Ascending aorta (tissue), 2 donors: ENCODE data around the gene AGAP1. TPM values are rescaled to one million over a fixed set of nuclear protein-coding genes. Genes with fewer than 3 reads are reported as not detected.
"Not testable (repeated sequence)": the region's sequence is repeated elsewhere in the genome, so short reads cannot be mapped to it uniquely, and the experiment has no call there.

Source experiments
- DNase-seq, 2 donors: peaks; one replicate each; pipeline ENCODE4 v3.0.0-alpha.2; 2019; ENCODE audit warnings: low spot score in 2 of 2
- H3K27ac ChIP-seq, 2 donors: fragments of 200-600 bp; sonication (generic); one replicate each; pipeline ENCODE4 v1.5.1; 2016 to 2017; ENCODE audit warnings: mild to moderate bottlenecking in 1 of 2
- H3K27me3 ChIP-seq: fragments of 200-600 bp; sonication (generic); one replicate; pipeline ENCODE4 v1.5.1; 2017
- H3K36me3 ChIP-seq, 2 donors: fragments of 200-600 bp; sonication (generic); one replicate each; pipeline ENCODE4 v1.5.1; 2016
- H3K4me1 ChIP-seq, 2 donors: fragments of 200-600 bp; sonication (generic); one replicate each; pipeline ENCODE4 v1.5.1; 2016 to 2017; ENCODE audit warnings: mild to moderate bottlenecking in 1 of 2
- H3K4me3 ChIP-seq, 2 donors: fragments of 200-600 bp; sonication (generic); one replicate each; pipeline ENCODE4 v1.5.1; 2016 to 2017; ENCODE audit warnings: mild to moderate bottlenecking in 1 of 2
- H3K9me3 ChIP-seq, 2 donors: fragments of 200-600 bp; sonication (generic); one replicate each; pipeline ENCODE4 v1.5.1; 2016
- intact Hi-C: fragments of 100-400 bp; cut with DNase I; formaldehyde crosslinking; loops from one replicate; pipeline ENCODE4 v1.15.1; 2023
- total RNA-seq: library from RNA; depleted of rRNA; stranded (reverse); fragments of >200 nt; gene quantifications from one replicate; pipeline ENCODE4 v1.1.0, GENCODE V29; 2016
- TF ChIP-seq, protein P1 (sequence below), 3 experiments: fragments of 200-600 bp in 2 of 3; fragments of 450-650 bp in 1 of 3; sonication (generic) in 2 of 3; IDR thresholded peaks; one replicate each; pipeline ENCODE4 v1.5.1; 2016 to 2019; ENCODE audit warnings: antibody characterized with exemption in 3 of 3, mild to moderate bottlenecking in 1 of 3, moderate library complexity in 1 of 3

AGAP1 gene
- total RNA-seq, 1 donor from 2014 or later, result 19.7 TPM

DNA sequence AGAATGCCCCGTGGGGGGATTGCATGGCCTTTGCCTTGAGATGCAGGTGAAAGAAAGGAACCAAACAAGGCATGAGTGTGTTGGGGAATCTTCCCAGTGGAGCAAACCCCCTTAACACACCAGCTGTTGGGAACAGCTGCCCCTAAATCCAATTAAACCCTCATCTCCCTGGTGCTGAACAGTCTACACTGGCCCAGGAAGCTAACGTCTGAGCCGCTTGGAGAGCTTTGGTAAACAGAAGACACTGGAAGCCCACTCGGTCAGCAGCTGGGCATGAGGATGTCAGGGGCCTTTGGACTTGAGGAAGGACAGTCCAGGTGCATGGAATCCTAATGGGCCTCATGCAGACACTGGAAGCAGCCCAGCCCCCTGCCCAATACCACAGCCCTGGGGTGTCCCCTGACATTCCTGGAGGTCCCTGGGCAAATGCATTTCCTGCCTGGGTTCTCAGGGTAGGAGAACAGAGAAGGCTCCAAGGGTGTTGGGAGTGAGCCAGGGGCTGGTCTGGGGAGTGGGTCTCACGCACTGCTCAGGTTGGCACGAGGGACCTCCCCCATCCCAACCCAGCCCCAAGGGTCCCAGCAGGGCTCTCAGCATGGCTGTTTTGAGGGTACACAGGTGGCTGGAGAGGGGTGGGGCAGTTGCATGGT, 636.6 kb downstream of the AGAP1 start:
- intact Hi-C loops, result no loop called here
- Histone ChIP-seq H3K27ac (no peak overlapping the region), H3K27me3 (no peaks in the 10 kb centered on the region), H3K9me3 (no peaks in the 10 kb centered on the region), H3K4me3 (no peak overlapping the region), H3K4me1 (no peaks in the 10 kb centered on the region), H3K36me3 (peaks cover 0 to 16% of the 10 kb centered on the region in 2 donors)
- TF ChIP-seq, protein P1, sequence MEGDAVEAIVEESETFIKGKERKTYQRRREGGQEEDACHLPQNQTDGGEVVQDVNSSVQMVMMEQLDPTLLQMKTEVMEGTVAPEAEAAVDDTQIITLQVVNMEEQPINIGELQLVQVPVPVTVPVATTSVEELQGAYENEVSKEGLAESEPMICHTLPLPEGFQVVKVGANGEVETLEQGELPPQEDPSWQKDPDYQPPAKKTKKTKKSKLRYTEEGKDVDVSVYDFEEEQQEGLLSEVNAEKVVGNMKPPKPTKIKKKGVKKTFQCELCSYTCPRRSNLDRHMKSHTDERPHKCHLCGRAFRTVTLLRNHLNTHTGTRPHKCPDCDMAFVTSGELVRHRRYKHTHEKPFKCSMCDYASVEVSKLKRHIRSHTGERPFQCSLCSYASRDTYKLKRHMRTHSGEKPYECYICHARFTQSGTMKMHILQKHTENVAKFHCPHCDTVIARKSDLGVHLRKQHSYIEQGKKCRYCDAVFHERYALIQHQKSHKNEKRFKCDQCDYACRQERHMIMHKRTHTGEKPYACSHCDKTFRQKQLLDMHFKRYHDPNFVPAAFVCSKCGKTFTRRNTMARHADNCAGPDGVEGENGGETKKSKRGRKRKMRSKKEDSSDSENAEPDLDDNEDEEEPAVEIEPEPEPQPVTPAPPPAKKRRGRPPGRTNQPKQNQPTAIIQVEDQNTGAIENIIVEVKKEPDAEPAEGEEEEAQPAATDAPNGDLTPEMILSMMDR (IDR thresholded peaks at IDR 0.05), result no peak
- DNase-seq, result no peak

- Histone ChIP-seq H3K4me3 (no peak overlapping the region), H3K27ac (no peak overlapping the region), H3K4me1 (no peaks in the 10 kb centered on the region), H3K27me3 (no peaks in the 10 kb centered on the region), H3K9me3 (no peaks in the 10 kb centered on the region), H3K36me3 (peaks cover 0 to 12% of the 10 kb centered on the region in 2 donors)
- no peak for DNase-seq
- intact Hi-C loops, result no loop called here
- TF ChIP-seq, protein P1 (IDR thresholded peaks at IDR 0.05), result no peak
Measured at GRCh38 chr2:236131073-236131692, 637.3 kb downstream of the AGAP1 start.

GRCh38 chr2:236133410-236134012, 639.7 kb downstream of the AGAP1 start:
- no peaks in the 10 kb centered on the region for H3K4me1 ChIP-seq
- DNase-seq, result no peak
- H3K36me3 ChIP-seq, result peaks cover 0 to 8% of the 10 kb centered on the region in 2 donors
- no peaks in the 10 kb centered on the region for H3K27me3 ChIP-seq
- intact Hi-C loops, result no loop called here
- no peaks in the 10 kb centered on the region for H3K9me3 ChIP-seq
- TF ChIP-seq, protein P1 (IDR thresholded peaks at IDR 0.05), result no peak
- no peak overlapping the region for H3K27ac ChIP-seq
- H3K4me3 ChIP-seq, result no peak overlapping the region

DNA sequence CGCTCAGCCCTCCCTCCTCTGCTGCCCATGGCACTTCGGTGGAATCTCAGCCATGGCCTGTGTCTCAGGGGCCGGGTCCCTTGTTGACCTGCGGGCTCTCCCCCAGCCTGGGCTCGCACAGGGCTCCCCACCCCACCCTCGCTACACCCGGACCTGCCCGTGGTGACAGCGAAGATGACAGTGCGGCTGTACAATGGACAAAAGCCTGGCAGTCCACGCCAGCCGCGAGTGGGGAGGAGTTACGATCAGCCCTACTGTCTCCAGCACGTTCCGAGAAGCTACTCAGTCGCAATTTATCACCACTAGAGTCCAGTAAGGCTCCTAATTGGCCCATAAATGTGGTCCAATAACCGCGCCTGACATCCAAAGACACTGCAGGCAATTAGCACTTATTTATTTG, 642.7 kb downstream of the AGAP1 start:
- no peaks in the 10 kb centered on the region for H3K4me1 ChIP-seq
- intact Hi-C loops, result no loop called here
- TF ChIP-seq, protein P1 (IDR thresholded peaks at IDR 0.05), result no peak
- H3K36me3 ChIP-seq, result no peaks in the 10 kb centered on the region
- DNase-seq, result no peak
- no peak overlapping the region for H3K4me3 ChIP-seq
- no peak overlapping the region for H3K27ac ChIP-seq
- H3K9me3 ChIP-seq, result no peaks in the 10 kb centered on the region
- no peaks in the 10 kb centered on the region for H3K27me3 ChIP-seq

DNA sequence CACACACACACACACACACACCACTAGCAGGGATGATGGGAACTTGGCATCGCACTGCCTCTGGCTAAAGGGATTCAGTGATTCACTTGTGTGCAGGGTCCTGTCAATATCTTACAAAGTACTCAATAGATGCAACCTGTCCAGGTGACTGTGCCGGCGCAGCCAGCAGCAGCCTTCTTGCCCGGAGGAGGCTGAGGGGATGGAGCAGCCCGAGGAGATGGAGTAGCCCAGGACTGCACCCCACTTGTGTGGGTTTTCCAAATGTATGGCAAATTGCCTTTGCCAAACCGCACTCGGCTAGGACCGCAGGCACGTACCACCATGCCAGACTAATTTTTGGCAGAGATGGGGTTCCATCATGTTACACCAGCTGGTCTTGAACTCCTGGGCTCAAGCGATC, 643.2 kb downstream of the AGAP1 start:
- H3K36me3 ChIP-seq, result no peaks in the 10 kb centered on the region
- H3K4me1 ChIP-seq, result no peaks in the 10 kb centered on the region
- H3K27ac ChIP-seq, result no peak overlapping the region
- DNase-seq, result no peak
- no peaks in the 10 kb centered on the region for H3K27me3 ChIP-seq
- no peak overlapping the region for H3K4me3 ChIP-seq
- intact Hi-C loops, result no loop called here
- no peaks in the 10 kb centered on the region for H3K9me3 ChIP-seq
- TF ChIP-seq, protein P1 (IDR thresholded peaks at IDR 0.05), result no peak

- DNase-seq, H3K4me3 ChIP-seq, H3K27ac ChIP-seq, H3K27me3 ChIP-seq, H3K36me3 ChIP-seq, H3K4me1 ChIP-seq, intact Hi-C loops, H3K9me3 ChIP-seq: not testable (repeated sequence)
Measured at GRCh38 chr2:236141616-236142015, 647.8 kb downstream of the AGAP1 start.
